ENCODE results near the gene PRKG1.

Gene PRKG1

GRCh38 chr10:51705774-51706173 lies 631.5 kb downstream of the PRKG1 start:
- no peak for TF ChIP-seq CTCF (conservative IDR thresholded peaks at IDR 0.05; ENCODE audit: low read length)
- DNase-seq (ENCODE audit: low read depth): peak; percentile 60
- no peak overlapping the region for H3K4me3 ChIP-seq (ENCODE audit: low read length)

GRCh38 chr10:51706225-51706624 lies 631.9 kb downstream of the PRKG1 start:
- TF ChIP-seq CTCF (conservative IDR thresholded peaks at IDR 0.05; ENCODE audit: low read length): no peak
- peak; percentile 96 for DNase-seq (ENCODE audit: low read depth)
- H3K4me3 ChIP-seq (ENCODE audit: low read length): no peak overlapping the region

- no peak for DNase-seq (ENCODE audit: low read depth)
- TF ChIP-seq CTCF (conservative IDR thresholded peaks at IDR 0.05; ENCODE audit: low read length): no peak
- no peak overlapping the region for H3K4me3 ChIP-seq (ENCODE audit: low read length)
Observed at GRCh38 chr10:51707392-51707791, 633.1 kb downstream of the PRKG1 start.

GRCh38 chr10:51707821-51708424 lies 633.6 kb downstream of the PRKG1 start:
- no peak for DNase-seq (ENCODE audit: low read depth)
- no peak for TF ChIP-seq CTCF (conservative IDR thresholded peaks at IDR 0.05; ENCODE audit: low read length)
- no peak overlapping the region for H3K4me3 ChIP-seq (ENCODE audit: low read length)

- no peak for TF ChIP-seq CTCF (conservative IDR thresholded peaks at IDR 0.05; ENCODE audit: low read length)
- DNase-seq (ENCODE audit: low read depth): no peak
- H3K4me3 ChIP-seq (ENCODE audit: low read length): no peak overlapping the region
Observed at GRCh38 chr10:51708609-51709008, 634.3 kb downstream of the PRKG1 start.

- no peak for DNase-seq (ENCODE audit: low read depth)
- no peak overlapping the region for H3K4me3 ChIP-seq (ENCODE audit: low read length)
- TF ChIP-seq CTCF (conservative IDR thresholded peaks at IDR 0.05; ENCODE audit: low read length): no peak
Observed at GRCh38 chr10:51709324-51709972, 635.2 kb downstream of the PRKG1 start.

GRCh38 chr10:51711519-51711891 lies 637.2 kb downstream of the PRKG1 start:
- DNase-seq (ENCODE audit: low read depth): no peak

More at GRCh38 chr10:51711519-51711891, 637.2 kb downstream of the PRKG1 start:
- no peak overlapping the region for H3K4me3 ChIP-seq (ENCODE audit: low read length)
- TF ChIP-seq CTCF (conservative IDR thresholded peaks at IDR 0.05; ENCODE audit: low read length): no peak

Data from AG10803 (cell line).